ENCODE results near the gene PRAMEF18.
"Not testable (repeated sequence)": the region's sequence is repeated elsewhere in the genome, so short reads cannot be mapped to it uniquely, and the experiment has no call there.

Gene PRAMEF18

DNA sequence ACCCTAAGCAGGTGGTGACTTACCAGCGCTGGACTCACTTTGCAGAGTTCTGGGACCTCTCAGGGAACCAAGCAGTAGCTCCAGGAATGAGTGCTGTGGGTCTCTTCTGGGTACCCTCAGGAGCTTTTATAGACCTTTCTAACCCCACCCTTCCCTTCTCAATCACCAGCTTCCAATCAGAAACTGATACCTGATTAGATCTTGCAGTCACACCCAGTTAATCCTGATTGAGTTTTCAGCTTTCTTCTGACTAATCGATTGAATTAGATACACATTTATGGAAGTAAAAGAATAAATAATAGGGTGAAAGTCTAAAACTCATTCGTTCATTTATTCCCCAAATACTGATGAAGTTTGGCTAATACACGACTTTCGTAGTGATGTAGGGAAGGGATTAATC, 24.6 kb downstream of the PRAMEF18 start, which contains the start of gene PRAMEF13:
Gene PRAMEF13, minus strand, starts transcription at position 101 of the 400 bp plus-strand sequence. CDS start 1,820 bp downstream, outside the sequence.
- not testable (repeated sequence) for FAIRE-seq

All from colon (tissue), 2 donors.